Mesenteric fat pad (tissue), 1 donor: ENCODE results near the gene ACAT2. TPM values are rescaled to one million over a fixed set of nuclear protein-coding genes. Genes with fewer than 3 reads are reported as not detected.
"Not testable (repeated sequence)": the region's sequence is repeated elsewhere in the genome, so short reads cannot be mapped to it uniquely, and the experiment has no call there.

Experiments
- DNase-seq: peaks from one replicate; pipeline ENCODE4 v3.0.0-alpha.2; 2020; ENCODE audit warnings: low spot score
- long read RNA-seq: library from polyadenylated mRNA; unstranded; transcript quantifications from one replicate; pipeline ENCODE4 v2.0.0, GENCODE V29; 2020
- total RNA-seq: library from RNA; stranded (reverse); fragmentation: NEBNext Ultra II Directional; extraction: Animal tissue kit (Norgen Biotek cat#: 25700); gene quantifications from one replicate; pipeline ENCODE4 v1.2.1, GENCODE V29; 2021
- donor health status: DM: yes; HTN: yes; CAD: no.

The ACAT2 gene
- 11.1 TPM for total RNA-seq
- long read RNA-seq, transcript ACAT2-201 (9 exons, 3,180 nt): major isoform, 40 of 44 reads
- long read RNA-seq, partial matches to known transcripts: 3 of 44 reads
- long read RNA-seq, other reads (novel, unspliced or antisense): 1 of 44 reads

DNA sequence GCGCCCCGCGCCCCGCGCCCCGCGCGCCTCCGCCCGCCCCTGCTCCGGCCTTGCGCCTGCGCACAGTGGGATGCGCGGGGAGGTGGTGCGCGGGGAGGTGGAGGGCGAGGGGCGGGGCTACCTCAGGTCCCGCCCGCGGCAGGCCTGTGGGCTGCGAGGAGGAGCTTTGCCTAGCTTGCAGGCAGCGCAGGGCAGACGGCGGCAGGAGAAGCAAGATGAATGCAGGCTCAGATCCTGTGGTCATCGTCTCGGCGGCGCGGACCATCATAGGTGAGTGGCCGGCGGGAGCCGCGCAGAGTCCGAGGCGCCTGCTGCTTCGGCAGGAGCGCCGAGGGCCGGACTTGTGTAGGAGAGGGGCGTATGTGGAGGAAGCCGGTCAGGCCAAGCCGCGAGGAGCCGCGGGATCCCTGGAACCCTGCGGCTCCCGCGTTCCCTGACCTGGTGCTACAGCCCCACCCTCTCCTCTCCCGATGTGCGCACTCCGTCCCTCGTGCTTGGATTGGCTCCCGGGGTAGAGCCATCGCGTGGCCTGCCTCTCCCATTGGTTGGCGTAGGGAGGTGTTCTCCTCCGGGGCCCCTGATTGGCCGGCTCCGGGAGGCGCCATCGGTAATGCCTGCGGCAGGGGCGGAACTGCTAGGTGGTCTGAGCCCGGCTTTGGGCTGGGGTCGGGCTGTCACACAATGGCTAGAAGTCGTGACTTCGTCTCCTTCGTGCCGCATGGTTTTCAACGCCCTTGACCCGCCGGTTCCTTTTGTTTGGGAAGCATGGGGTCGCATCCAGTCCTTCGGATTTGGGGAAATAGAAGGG, at the start of gene ACAT2:
Gene ACAT2 (plus strand): TSS at position 173 of the 808 bp plus-strand sequence. CDS start 43 bp downstream, at position 216.
- DNase-seq: peak; percentile 98

DNA sequence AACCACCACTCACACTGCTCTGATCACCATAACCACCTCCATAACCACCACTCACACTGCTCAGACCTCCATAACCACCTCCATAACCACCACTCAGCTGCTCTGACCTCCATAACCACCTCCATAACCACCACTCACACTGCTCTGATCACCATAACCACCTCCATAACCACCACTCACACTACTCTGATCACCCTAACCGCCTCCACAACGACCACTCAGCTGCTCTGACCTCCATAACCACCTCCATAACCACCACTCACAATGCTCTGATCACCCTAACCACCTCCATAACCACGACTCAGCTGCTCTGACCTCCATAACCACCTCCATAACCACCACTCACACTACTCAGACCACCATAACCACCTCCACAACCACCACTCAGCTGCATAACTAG, 49.5 kb upstream of the ACAT2 start:
- DNase-seq: not testable (repeated sequence)

DNA sequence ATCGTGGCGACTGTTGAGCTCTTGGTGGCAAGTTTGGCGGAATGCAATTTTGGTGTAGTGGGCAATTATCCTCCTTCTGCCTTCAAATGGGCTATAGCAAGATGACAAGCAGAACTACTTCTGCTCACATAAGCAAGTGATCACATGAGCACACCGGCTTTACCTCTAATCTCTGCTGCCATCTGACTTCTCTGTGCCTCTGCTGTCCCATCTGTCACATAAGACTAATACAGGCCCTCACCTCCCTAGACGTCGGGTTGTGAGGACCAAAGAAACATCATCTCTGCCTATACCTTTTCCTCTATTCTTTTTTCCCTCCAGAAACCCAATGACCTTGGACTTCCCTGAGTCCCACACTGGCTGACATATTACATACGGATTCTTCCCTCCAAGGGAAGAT, 47.9 kb upstream of the ACAT2 start:
- no peak for DNase-seq

DNA sequence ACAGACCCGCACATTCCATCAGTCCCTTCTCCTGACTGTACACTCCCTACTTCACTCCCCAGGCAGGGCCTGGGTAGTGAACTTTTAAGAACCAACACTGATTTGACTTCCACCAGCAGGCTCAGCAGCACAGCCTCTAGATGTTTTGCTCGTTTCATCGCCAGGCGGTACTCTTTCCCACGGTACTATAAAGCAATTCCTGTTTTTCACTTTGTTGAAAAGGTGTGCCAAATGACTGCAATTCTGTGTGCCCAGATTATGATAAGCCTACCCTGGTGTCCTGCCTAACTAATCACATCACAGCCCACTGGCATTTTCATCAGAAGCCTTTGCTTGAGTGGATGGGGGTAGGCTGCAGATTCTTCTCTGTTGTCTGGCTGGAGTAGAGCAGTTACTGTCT, 47.4 kb upstream of the ACAT2 start:
- no peak for DNase-seq

DNA sequence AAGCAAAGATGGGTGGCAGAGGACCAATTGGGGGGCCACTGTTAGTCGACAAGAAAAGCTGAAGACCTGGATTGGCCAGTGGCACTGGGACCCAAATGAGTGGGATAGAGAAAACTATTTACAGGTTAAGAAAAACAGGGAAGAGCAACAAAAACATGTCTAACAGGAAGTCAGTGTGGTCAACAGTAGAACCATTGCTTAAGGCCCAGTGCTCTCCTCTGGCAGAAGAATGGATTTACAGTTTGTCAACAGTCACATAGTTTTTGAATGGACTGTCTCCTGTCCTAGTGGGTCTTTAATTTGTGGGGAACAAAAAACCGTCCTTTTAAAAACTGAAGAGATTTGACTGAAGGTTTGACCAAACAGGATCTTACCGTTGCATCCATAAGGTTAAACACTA, 46.7 kb upstream of the ACAT2 start:
- DNase-seq: no peak

DNA sequence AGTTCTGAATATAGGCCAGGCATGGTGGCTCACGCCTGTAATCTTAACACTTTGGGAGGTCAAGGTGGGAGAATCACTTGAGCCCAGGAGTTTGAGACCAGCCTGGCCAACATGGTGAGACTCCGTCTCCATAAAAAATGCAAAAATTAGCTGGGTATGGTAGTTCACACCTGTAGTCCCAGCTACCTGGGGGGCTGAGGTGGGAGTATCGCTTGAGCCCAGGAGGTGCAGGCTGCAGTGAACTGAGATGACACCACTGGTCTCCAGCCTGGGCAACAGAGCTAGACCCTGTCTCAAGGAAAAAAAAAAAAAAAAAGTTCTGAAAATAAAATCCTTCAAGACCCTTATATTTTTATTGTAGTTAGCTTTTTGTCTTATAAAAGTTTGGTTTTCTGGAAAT, 46.2 kb upstream of the ACAT2 start:
- no peak for DNase-seq

DNA sequence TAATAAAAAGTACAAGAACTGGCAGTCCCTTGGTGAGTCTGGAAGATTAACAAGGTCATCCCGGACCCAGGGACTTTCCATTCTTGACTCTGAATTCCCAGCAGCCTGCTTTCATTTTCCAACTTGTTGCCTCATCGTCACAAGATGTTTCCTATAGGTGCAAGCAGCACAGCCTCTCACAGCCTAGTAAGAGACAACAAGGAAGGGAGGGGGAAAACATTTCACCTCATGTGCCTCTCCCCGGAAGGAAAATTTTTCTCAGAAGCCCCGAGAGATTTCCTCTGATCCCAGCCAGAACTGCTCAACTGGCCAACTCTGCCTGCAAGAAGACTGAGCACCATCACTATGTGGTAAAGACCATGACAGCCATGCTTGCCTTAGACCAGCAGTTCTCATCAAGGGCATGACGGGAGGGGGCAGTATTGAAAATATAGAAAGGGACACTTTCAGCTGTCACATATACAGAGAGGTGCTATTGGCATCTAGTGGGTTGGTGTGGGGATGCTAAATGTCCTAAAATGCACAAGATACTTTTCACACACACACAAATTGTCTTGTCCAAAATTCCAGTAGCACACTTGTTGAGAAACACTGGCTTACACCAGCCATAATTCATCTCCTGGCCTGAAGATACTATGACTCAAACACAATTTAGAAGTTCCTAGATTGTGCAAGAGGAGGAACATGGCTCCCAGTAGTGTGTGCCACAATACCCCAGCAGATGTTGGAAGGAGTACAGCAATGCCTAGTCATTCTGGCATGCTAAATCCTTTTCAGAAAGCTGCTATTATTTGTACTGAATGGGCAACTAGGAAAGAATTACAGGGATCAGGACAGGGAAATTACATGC, 45.4 kb upstream of the ACAT2 start:
- DNase-seq: no peak

DNA sequence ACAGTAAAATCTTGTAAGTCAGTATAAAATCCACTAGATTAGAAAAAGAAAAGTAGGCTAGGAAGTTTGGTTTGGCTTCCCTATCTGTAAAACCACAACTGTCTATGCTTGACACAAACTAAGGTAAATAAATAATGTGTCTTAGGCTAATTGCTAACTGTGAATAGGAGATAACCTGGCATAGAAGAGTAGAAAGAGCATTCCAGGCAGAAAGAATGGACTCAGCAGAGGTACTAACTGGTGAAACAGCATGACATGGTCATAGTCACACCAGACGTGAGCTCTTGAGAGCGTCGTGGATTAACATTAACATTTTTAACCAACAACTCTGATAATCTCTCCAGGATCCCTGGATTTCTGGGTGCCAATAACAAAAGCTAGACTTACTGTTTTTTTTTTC, 43.2 kb upstream of the ACAT2 start:
- no peak for DNase-seq

DNA sequence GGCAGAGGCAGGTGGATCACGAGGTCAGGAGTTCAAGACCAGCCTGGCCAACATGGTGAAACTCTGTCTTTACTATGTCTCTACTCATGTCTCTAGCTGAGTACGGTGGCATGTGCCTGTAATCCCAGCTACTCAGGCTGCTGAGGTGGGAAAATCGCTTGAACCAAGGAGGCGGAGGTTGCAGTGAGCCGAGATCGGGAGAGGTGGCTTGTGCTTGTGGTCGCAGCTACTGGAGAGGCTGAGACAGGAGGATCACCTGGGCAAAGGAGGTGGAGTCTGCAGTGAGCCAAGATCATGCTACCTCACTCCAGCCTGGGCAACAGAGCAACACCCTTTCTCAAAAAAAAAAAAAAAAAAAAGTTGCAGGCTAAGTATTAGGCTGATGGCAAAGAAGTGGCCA, 42.6 kb upstream of the ACAT2 start:
- DNase-seq: no peak

DNA sequence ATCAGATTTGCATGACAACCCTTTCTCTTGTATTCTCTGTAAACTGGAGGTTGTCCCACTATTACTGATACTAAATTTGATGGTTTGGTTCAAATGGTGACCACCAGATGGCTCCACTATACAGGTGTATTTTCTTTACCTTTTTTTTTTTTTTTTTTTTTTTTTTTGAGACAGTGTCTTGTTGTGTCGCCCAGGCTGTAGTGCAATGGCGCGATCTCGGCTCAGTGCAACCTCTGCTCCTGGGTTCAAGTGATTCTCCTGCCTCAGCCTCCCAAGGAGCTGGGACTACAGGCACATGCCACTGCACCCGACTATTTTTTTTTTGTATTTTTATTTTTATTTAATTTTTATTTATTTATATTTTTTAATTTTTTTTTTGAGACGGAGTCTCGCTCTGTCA, 41.1 kb upstream of the ACAT2 start:
- DNase-seq: no peak

DNA sequence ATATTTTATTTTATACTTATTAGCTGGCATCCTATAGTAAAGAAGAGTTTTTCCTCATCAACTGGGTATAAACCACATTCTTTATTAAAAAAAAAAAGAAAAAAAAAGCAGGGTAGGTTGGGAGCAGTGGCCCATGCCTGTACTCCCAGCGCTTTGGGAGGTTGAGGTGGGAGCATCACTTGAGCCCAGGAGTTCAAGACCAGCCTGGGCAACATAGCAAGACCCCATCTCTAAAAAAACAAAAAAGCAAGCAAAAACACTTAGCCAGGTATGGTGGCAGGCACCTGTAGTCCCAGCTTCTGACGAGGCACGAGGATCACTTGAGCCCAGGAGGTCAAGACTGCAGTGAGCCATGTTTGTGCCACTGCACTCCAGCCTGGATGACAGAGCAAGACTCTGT, 39.9 kb upstream of the ACAT2 start:
- not testable (repeated sequence) for DNase-seq

DNA sequence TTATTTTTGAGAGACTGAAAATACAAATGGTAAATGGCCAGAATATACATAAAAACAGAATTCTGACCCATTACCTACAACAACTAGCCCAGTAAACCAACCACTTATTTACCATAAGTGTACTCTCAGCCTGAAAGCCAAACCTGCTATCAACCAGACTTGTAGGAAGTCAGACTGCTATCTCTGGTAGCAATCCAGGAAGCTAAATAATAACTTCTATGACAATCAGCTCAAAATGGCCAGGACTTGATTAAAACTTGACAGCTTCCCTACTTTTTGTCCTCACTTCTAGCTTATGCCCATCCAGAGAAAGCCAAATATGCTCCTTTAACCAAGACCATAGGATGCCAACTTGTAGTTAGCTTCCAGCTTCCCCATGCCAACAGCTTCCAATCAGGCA, 39.2 kb upstream of the ACAT2 start:
- DNase-seq: no peak

DNA sequence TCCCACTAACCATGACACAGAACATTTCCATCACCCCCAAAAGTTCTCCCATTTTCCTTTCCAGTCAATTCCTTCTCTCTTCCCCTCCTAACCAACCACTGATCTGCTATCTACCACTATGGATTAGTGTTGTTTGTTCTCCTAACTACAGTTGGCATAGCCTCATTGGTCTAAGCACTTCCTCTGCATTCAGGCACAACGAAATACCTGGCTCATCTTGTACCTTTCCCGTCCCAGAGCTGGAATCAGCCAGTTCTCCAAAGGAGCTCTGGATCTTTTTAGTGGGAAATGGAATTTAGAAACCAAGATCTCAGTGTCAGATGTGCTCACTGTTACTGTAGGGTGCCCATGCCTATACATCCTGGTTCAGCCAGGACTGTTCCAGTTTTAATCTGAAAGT, 38.6 kb upstream of the ACAT2 start:
- no peak for DNase-seq

DNA sequence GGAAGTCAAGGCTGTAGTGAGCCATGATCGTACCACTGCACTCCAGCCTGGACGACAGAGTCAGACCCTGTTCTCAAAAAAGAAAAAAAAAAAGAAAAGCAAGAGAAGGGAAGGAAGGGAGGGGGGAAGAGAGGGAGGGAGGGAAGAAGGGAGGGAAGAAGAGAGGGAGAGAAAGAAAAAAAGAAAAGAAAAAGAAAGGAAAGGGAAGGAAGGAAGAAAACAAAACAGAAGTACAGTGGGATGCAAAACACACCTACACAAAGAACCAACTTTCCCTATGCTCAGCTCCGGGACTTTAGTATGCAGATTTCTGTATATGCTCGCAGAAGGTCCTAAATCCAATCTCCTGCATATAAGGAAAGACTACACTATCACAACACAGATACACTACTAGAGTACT, 37.1 kb upstream of the ACAT2 start:
- no peak for DNase-seq

DNA sequence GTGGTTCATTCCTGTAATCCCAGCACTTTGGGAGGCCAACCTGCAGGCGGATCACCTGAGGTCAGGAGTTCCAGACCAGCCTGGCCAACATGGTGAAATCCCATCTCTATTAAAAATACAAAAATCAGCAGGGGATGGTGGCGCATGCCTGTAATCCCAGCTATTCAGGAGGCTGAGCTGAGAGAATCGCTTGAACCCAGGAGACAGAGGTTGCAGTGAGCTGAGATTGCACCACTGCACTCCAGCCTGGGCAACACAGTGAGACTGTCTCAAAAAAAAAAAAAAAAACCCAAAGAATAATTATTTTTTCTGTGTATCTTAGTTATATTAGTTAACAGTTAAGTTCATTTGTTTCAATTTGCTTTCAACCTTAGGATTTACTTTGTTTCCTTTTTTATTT, 36.6 kb upstream of the ACAT2 start:
- not testable (repeated sequence) for DNase-seq

DNA sequence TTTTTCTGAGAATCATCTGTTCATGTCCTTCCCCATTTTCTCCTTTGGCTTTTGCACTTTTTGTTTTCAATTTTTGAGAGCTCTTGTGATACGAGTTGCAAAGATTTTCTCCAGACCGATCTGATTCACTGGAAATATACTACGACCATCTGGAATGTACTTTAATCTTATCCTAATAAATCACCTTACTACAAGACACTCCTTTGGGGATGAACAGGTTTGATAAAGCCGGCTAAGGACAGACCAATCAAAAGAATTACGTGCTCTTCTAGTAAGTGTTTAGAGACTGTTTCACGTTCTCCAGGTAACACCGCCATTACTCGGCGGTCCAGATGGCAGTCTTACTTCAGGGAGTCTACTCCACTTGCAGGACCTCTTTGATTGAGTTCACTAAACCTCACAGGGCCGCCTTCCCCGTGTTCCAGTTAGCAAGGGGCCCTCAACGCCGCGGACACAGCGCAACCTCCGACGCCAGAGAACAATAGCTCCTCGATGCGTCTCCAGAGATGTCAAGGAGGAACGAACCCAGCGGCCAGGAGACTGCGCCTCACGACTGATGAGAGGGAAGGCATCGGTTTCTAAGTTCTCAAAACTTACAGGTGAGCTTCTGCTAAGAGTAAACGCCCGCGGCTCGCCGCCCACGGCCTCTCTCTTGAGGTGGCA, 35.5 kb upstream of the ACAT2 start:
- no peak for DNase-seq

DNA sequence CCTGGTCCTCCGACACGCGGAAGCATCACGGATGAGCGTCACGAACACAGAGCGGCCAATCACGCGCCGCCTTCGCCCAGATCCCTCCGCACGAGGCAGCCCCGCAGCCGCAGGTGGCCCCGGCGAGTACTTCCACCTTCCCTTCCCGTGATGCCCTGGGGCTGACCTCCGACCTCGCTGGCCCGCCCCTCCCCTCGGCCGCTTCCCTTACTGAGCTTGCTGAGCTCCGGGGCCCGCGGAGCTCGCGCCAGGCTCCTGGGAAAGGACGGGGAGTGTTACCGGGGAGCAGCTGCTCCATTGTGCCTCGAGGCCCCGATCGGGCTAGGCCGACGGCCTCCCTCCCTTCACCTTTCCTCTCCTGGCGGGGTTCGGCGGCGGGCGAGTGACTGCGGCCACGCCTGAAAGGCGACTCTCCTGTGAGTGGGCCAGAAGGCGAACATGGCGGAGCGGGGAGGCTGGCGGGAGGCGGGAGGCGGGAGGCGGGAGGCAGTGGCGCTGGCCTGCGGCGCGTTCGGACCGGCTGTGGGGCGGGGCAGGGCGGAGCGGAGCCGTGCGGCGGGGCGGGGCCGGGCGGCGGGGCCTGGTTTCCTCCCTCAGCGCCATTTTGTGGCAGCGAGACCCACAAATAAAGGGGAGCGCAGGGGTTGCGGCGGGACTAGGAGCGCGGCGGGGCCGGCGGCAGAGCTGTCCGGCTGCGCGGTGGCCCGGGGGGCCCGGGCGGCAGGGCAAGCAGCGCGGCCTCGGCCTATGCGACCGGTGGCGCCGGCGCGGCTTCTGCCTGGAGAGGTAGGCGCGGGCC, 34.7 kb upstream of the ACAT2 start, which contains the start of gene WTAP:
Gene WTAP (plus strand): TSS at position 589 of the 799 bp plus-strand sequence. CDS start 8,760 bp downstream, outside the sequence.
- DNase-seq: peak; percentile 98

DNA sequence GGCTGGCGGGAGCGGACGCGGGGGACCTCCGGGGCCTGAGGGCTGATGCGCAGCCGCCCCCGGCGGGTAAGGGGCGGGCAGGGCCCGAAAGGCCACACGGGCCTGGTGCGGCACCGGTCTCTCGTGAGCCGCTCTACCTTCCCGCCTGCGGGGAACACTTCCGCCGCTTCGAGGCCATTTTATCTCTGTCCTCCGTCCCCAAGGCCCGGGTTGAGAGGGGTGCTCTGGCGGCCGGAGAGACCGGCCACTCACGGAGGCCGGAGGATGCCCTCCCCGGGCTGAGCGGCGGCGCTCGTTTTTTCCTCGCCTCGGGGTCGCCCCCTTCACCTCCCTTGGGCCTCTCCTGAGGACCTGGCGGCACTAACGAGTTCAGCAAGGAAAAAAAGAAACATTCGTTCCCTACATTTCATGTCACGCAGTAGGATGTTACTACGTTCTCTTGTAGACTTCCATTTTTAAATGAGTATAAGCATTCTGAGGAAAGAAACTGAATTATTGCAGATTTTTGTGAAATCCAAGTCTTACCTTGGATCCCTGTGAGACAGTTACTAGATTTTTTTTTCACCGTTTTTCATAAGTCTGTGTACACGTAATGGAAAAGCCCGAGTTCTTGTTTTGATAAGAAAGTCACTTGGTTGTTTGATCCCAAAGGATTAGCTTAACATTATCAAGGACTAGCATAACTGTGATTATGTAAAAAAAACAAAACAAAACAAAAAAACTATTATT, 34.0 kb upstream of the ACAT2 start:
- no peak for DNase-seq

DNA sequence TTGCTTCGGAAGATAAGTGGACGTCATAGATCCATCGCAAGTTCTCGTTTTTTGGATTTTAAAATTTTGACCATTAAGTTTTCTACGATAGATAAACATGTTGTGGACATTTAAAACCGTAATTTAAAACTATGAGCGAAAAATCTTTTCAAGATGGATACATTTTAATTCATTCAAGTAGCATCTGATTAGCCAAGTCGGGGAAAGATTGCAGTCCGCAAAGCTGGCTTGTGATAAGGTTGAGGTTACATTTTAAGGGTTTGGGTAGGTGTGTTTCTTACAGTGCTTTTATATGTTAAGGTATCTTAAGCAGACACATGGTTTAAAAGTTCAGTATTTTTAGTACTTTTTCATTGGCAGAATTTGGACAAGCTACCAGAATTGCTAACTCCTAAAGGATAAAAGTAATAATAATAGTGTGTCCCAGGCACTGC, 33.3 kb upstream of the ACAT2 start:
- no peak for DNase-seq
